GM23248 (cell line): ENCODE data around the gene CACNA2D1. TPM values are rescaled to one million over a fixed set of nuclear protein-coding genes. Genes with fewer than 3 reads are reported as not detected.

Experiments used
- DNase-seq: peaks from one replicate; pipeline ENCODE4 v3.0.0-alpha.2; 2015
- H2AFZ ChIP-seq: fragments of 200-600 bp; sonication (generic); 2 replicates; pipeline ENCODE4 v1.6.1; 2016; ENCODE audit warnings: antibody characterized with exemption
- H3F3A ChIP-seq: fragments of 200-600 bp; sonication (generic); 2 replicates; pipeline ENCODE4 v1.6.1; 2016; ENCODE audit warnings: mild to moderate bottlenecking, antibody characterized with exemption, mixed run types; ENCODE audit not compliant: insufficient read depth
- H3K27ac ChIP-seq: fragments of 200-600 bp; sonication (generic); 2 replicates; pipeline ENCODE4 v1.5.1; 2016; ENCODE audit warnings: mild to moderate bottlenecking
- H3K27me3 ChIP-seq: fragments of 200-600 bp; sonication (generic); replicated peaks from 2 replicates; pipeline ENCODE4 v1.6.1; 2016; ENCODE audit warnings: mild to moderate bottlenecking; ENCODE audit not compliant: insufficient read depth
- H3K36me3 ChIP-seq: fragments of 200-600 bp; sonication (generic); 2 replicates; pipeline ENCODE4 v1.6.1; 2016; ENCODE audit warnings: low read depth, mild to moderate bottlenecking
- H3K4me1 ChIP-seq: fragments of 200-600 bp; sonication (generic); 2 replicates; pipeline ENCODE4 v1.6.1; 2016; ENCODE audit warnings: mild to moderate bottlenecking; ENCODE audit not compliant: insufficient read depth
- H3K4me2 ChIP-seq: fragments of 200-600 bp; sonication (generic); one replicate; pipeline ENCODE4 v1.6.1; 2016; ENCODE audit warnings: mild to moderate bottlenecking; ENCODE audit not compliant: unreplicated experiment
- H3K4me3 ChIP-seq: fragments of 200-600 bp; sonication (generic); 2 replicates; pipeline ENCODE4 v1.5.1; 2016; ENCODE audit warnings: mild to moderate bottlenecking
- H3K79me2 ChIP-seq: fragments of 200-600 bp; sonication (generic); 2 replicates; pipeline ENCODE4 v1.6.1; 2016; ENCODE audit warnings: mild to moderate bottlenecking; ENCODE audit not compliant: insufficient read depth
- H3K9ac ChIP-seq: fragments of 200-600 bp; sonication (generic); 2 replicates; pipeline ENCODE4 v1.6.1; 2016; ENCODE audit warnings: mild to moderate bottlenecking
- H3K9me2 ChIP-seq: fragments of 200-600 bp; sonication (generic); 2 replicates; pipeline ENCODE4 v1.6.1; 2016; ENCODE audit warnings: mixed run types, mild to moderate bottlenecking, moderate library complexity; ENCODE audit not compliant: insufficient read depth
- H3K9me3 ChIP-seq: fragments of 200-600 bp; sonication (generic); one replicate; pipeline ENCODE4 v1.6.1; 2017; ENCODE audit warnings: low read depth
- H4K20me1 ChIP-seq: fragments of 200-600 bp; sonication (generic); 2 replicates; pipeline ENCODE4 v1.6.0; 2016; ENCODE audit not compliant: insufficient read depth
- EZH2 ChIP-seq: fragments of 200-600 bp; sonication (generic); IDR thresholded peaks from 2 replicates; pipeline ENCODE4 v1.6.1; 2018; ENCODE audit warnings: antibody characterized with exemption, mild to moderate bottlenecking; ENCODE audit not compliant: insufficient read depth, poor library complexity, severe bottlenecking
- EZH2phosphoT487 ChIP-seq: fragments of 200-600 bp; sonication (generic); IDR thresholded peaks from 2 replicates; pipeline ENCODE4 v1.6.1; 2018; ENCODE audit warnings: antibody characterized with exemption, moderate library complexity, mild to moderate bottlenecking, low read depth; ENCODE audit not compliant: insufficient read depth
- WGBS, 2 experiments: methylation state at CpG; one replicate each; pipeline ENCODE4 v1.1.6; 2015 to 2017; ENCODE audit warnings: low lambda C conversion rate in 2 of 2, low coverage in 1 of 2; ENCODE audit errors: missing lambda C conversion rate in 2 of 2; 5-methylcytosine and 5-hydroxymethylcytosine counted together
- in situ Hi-C: fragments of 300-500 bp; cut with MboI; formaldehyde crosslinking; loops from 2 replicates; pipeline ENCODE4 v1.15.0; 2020
- polyA plus RNA-seq: library from polyadenylated mRNA; unstranded; fragments of >200 nt; fragmentation: Nextera tagmentation; extraction: Ambion mirVana; gene quantifications from 2 replicates; pipeline ENCODE4 v1.2.1, GENCODE V29; 2016
- total RNA-seq: library from RNA; depleted of rRNA; stranded (reverse); fragments of >200 nt; shearing (Covaris generic); gene quantifications from 2 replicates; pipeline ENCODE4 v1.2.3, GENCODE V29; 2014

The CACNA2D1 gene
- total and polyA plus RNA-seq, 2 experiments from 2014 or later, result 7.7 to 21.2 TPM

DNA sequence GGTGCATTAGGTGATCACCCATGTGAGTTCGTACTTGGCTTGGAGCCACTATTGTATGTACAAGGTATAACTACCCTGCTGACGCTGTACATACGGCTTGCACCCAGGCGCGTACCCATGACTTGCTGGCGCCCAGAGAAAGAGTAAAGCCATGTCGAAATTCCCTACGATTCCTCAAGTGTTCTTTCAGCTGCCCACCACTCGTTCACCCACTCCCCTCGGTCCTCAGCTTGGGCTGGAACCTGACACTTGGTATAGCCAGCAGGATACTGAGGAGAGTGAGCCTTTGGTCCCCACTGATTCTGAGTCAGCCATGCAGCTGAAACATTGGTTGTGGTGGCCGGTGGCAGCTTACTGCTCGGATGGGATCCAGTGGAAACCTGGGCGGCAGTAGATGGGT lies 241.5 kb downstream of the CACNA2D1 start:
- Histone ChIP-seq H3K9me2 (no peaks in the 10 kb centered on the region), H3K4me3 (no peak overlapping the region), H3K4me2 (no peak overlapping the region), H3K9me3 (no peaks in the 10 kb centered on the region), H3K27ac (no peak overlapping the region), H4K20me1 (peaks cover 4% of the 10 kb centered on the region; the same call in 1 of the 2 replicates), H3K79me2 (no peaks in the 10 kb centered on the region), H3K36me3 (no peaks in the 10 kb centered on the region), H3K27me3 (no peaks in the 10 kb centered on the region), H3K4me1 (0 out of 2 replicates have a peak, but pooled peaks cover 3% of the 10 kb centered on the region), H2AFZ (no peak overlapping the region), H3F3A (no peaks in the 10 kb centered on the region), H3K9ac (no peak overlapping the region)
- in situ Hi-C loops, result no loop called here
- 94 to 98% methylated on average over 13 of the region's 13 CpGs for WGBS, 2 experiments
- DNase-seq, result no peak
- TF ChIP-seq EZH2 (no peak), EZH2phosphoT487 (no peak)

DNA sequence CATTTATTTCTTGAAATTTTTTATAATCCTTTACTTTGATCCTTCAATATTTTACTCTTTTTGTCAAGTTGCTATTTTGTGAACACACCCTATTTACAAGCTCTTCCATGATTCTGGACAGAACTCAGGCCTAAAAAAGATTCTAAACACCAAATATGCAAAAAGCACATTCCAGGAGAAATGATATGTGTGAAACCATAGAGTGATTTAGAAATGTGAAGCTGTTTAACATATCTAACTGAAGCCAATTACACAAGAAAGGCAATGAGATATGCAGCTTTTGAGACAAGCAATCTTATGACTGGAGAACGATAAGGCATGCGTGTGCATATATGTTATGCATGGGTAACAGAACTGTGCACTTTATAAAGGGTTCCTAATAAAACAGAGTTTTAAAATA lies 243.0 kb downstream of the CACNA2D1 start:
- Histone ChIP-seq H3K9me2 (no peaks in the 10 kb centered on the region), H3K9me3 (no peaks in the 10 kb centered on the region)

DNA sequence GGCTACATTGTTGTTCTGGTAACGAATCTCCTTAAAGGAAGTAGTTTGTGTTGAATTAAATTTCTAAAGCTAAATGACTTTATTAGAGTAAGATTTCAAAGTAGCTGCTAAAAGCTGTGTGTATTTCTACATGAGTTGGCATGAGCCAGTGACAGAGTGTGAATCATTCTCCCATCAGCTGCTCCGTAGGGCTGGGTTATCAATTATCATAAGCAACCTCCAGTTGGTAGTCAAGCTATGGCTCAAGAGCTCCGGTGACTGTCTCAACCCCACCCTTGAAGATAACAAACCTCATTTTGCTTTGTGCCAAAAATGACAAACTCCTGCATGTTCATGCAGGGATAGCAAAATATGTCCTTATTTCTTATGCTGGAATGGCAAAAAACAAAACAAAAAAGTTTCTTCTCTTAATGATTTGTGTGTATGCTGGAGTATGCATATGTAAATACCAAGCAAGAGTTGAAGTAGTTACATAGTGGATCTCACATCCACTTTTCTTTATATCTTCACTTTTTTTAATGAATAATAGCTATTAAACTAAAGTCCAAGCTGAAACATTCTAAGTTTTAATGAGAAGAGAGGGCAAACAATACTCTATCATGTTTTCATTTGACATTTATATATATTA lies 249.4 kb downstream of the CACNA2D1 start:
- 9 to 10% methylated on average over 3 of the region's 3 CpGs for WGBS, 2 experiments
- Histone ChIP-seq H3K79me2 (no peaks in the 10 kb centered on the region), H3F3A (peaks cover 21% of the 10 kb centered on the region), H3K4me3 (no peak overlapping the region; the same call in 1 of the 2 replicates), H3K4me1 (peaks cover 10% of the 10 kb centered on the region), H3K9me3 (no peaks in the 10 kb centered on the region), H3K27ac (no peak overlapping the region), H3K27me3 (no peaks in the 10 kb centered on the region), H4K20me1 (peaks cover 4% of the 10 kb centered on the region; the same call in 1 of the 2 replicates), H3K9me2 (no peaks in the 10 kb centered on the region), H3K4me2 (peak overlapping the region; percentile 34), H3K36me3 (no peaks in the 10 kb centered on the region), H3K9ac (no peak overlapping the region), H2AFZ (no peak overlapping the region)
- DNase-seq, result peak; percentile 66
- TF ChIP-seq EZH2 (no peak), EZH2phosphoT487 (no peak)
- in situ Hi-C loops, result no loop called here

More for the DNA sequence above, 243.0 kb downstream of the CACNA2D1 start:
- Histone ChIP-seq H3K4me2 (no peak overlapping the region), H3K79me2 (no peaks in the 10 kb centered on the region), H3K9ac (no peak overlapping the region), H3K36me3 (no peaks in the 10 kb centered on the region), H3K27ac (no peak overlapping the region), H3F3A (peaks cover 7% of the 10 kb centered on the region; the same call in 1 of the 2 replicates), H4K20me1 (peaks cover 4% of the 10 kb centered on the region; the same call in 1 of the 2 replicates), H3K4me1 (0 out of 2 replicates have a peak, but pooled peaks cover 3% of the 10 kb centered on the region), H3K27me3 (no peaks in the 10 kb centered on the region), H2AFZ (no peak overlapping the region), H3K4me3 (no peak overlapping the region)
- in situ Hi-C loops, result no loop called here
- TF ChIP-seq EZH2 (no peak), EZH2phosphoT487 (no peak)
- DNase-seq, result no peak
- WGBS, 2 experiments, result 97% methylated on average over 2 of the region's 2 CpGs

DNA sequence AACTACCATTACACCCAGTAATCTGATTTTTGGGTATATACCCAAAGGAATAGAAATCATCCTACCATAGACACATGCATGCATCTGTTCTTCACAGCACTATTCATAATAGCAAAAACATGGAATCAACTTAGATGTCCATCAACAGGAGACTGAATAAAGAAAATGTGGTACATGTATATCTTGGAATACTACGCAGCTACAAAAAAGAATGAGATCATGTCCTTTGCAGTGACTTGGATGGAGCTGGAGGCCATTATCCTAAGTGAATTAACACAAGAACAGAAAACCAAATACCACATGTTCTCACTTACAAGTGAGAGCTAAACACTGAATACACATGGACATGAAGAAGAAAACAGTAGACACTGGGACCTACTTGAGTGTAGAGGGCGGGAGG lies 254.9 kb downstream of the CACNA2D1 start:
- Histone ChIP-seq H2AFZ (no peak overlapping the region), H3K27me3 (no peaks in the 10 kb centered on the region), H3K4me1 (peaks cover 8% of the 10 kb centered on the region), H3K9me3 (no peaks in the 10 kb centered on the region), H4K20me1 (no peaks in the 10 kb centered on the region), H3K36me3 (no peaks in the 10 kb centered on the region), H3F3A (0 out of 2 replicates have a peak, but pooled peaks cover 6% of the 10 kb centered on the region), H3K4me2 (no peak overlapping the region), H3K9me2 (no peaks in the 10 kb centered on the region), H3K4me3 (no peak overlapping the region), H3K9ac (no peak overlapping the region), H3K27ac (no peak overlapping the region), H3K79me2 (no peaks in the 10 kb centered on the region)
- no peak for DNase-seq
- no peak for TF ChIP-seq EZH2phosphoT487
- no peak for TF ChIP-seq EZH2
- WGBS, 2 experiments, result 95 to 100% methylated on average over 2 of the region's 2 CpGs
- in situ Hi-C loops, result no loop called here
